SK-N-SH (cell line): ENCODE measurements around the gene TSPAN13.

ENCODE experiments used
- CHD2 ChIP-seq: fragments of 150-350 bp; IDR thresholded peaks from 2 replicates; pipeline ENCODE4 v1.6.1; 2018; ENCODE audit warnings: low read length; ENCODE audit not compliant: partially characterized antibody
- EP300 ChIP-seq, 2 experiments: IDR thresholded peaks; 2 replicates each; pipeline versions ENCODE4 v1.4.0 to v1.6.1; 2012; ENCODE audit warnings: borderline replicate concordance in 1 of 2, low read depth in 1 of 2, low read length in 1 of 2
- EZH2phosphoT487 ChIP-seq: fragments of 200-600 bp; sonication (generic); IDR thresholded peaks from 2 replicates; pipeline ENCODE4 v1.6.1; 2017; ENCODE audit warnings: low read depth, mixed run types, mild to moderate bottlenecking, antibody characterized with exemption, moderate library complexity, borderline replicate concordance
- GABPA ChIP-seq: IDR thresholded peaks from 2 replicates; pipeline ENCODE4 v1.4.0; 2012; ENCODE audit warnings: low read depth, mild to moderate bottlenecking
- MEF2A ChIP-seq: IDR thresholded peaks from 2 replicates; pipeline ENCODE4 v1.4.0; 2012; ENCODE audit warnings: low read depth, borderline replicate concordance
- POLR2AphosphoS5 ChIP-seq: IDR thresholded peaks from 2 replicates; pipeline ENCODE4 v1.6.1; 2012; ENCODE audit warnings: low read depth, low read length
- RCOR1 ChIP-seq: fragments of 150-350 bp; IDR thresholded peaks from 2 replicates; pipeline ENCODE4 v1.6.1; 2017; ENCODE audit warnings: antibody characterized with exemption, low read length
- RFX5 ChIP-seq: IDR thresholded peaks from 2 replicates; pipeline ENCODE4 v1.6.1; 2012; ENCODE audit warnings: mild to moderate bottlenecking, improper control_type of control experiment, low read length
- TAF1 ChIP-seq: IDR thresholded peaks from 2 replicates; pipeline ENCODE4 v1.6.1; 2012; ENCODE audit warnings: low read depth, mild to moderate bottlenecking, low read length, moderate library complexity, borderline replicate concordance
- YY1 ChIP-seq: IDR thresholded peaks from 2 replicates; pipeline ENCODE4 v1.4.0; 2012; ENCODE audit warnings: low read depth, mild to moderate bottlenecking
- TF ChIP-seq, protein P1 (sequence below): fragments of 200-600 bp; sonication (generic); IDR thresholded peaks from 2 replicates; pipeline ENCODE4 v1.6.1; 2017; ENCODE audit warnings: antibody characterized with exemption, mild to moderate bottlenecking, moderate library complexity
- TF ChIP-seq, protein P2 (sequence below): IDR thresholded peaks from 2 replicates; pipeline ENCODE4; 2012
- TF ChIP-seq, protein P3 (sequence below): IDR thresholded peaks from 2 replicates; pipeline ENCODE4 v1.6.1; 2012; ENCODE audit warnings: mild to moderate bottlenecking, low read depth, low read length, moderate library complexity
- TF ChIP-seq, protein P4 (sequence below): IDR thresholded peaks from 2 replicates; pipeline ENCODE4 v1.4.0; 2012; ENCODE audit warnings: low read depth, borderline replicate concordance

GRCh38 chr7:16786257-16786656, 32.7 kb downstream of the TSPAN13 start:
- TF ChIP-seq TAF1: no peak
- TF ChIP-seq RFX5: no peak
- TF ChIP-seq, protein P1, sequence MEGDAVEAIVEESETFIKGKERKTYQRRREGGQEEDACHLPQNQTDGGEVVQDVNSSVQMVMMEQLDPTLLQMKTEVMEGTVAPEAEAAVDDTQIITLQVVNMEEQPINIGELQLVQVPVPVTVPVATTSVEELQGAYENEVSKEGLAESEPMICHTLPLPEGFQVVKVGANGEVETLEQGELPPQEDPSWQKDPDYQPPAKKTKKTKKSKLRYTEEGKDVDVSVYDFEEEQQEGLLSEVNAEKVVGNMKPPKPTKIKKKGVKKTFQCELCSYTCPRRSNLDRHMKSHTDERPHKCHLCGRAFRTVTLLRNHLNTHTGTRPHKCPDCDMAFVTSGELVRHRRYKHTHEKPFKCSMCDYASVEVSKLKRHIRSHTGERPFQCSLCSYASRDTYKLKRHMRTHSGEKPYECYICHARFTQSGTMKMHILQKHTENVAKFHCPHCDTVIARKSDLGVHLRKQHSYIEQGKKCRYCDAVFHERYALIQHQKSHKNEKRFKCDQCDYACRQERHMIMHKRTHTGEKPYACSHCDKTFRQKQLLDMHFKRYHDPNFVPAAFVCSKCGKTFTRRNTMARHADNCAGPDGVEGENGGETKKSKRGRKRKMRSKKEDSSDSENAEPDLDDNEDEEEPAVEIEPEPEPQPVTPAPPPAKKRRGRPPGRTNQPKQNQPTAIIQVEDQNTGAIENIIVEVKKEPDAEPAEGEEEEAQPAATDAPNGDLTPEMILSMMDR: no peak
- TF ChIP-seq, protein P2, sequence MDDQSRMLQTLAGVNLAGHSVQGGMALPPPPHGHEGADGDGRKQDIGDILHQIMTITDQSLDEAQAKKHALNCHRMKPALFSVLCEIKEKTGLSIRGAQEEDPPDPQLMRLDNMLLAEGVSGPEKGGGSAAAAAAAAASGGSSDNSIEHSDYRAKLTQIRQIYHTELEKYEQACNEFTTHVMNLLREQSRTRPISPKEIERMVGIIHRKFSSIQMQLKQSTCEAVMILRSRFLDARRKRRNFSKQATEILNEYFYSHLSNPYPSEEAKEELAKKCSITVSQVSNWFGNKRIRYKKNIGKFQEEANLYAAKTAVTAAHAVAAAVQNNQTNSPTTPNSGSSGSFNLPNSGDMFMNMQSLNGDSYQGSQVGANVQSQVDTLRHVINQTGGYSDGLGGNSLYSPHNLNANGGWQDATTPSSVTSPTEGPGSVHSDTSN: no peak
- no peak for TF ChIP-seq YY1
- TF ChIP-seq, protein P3, sequence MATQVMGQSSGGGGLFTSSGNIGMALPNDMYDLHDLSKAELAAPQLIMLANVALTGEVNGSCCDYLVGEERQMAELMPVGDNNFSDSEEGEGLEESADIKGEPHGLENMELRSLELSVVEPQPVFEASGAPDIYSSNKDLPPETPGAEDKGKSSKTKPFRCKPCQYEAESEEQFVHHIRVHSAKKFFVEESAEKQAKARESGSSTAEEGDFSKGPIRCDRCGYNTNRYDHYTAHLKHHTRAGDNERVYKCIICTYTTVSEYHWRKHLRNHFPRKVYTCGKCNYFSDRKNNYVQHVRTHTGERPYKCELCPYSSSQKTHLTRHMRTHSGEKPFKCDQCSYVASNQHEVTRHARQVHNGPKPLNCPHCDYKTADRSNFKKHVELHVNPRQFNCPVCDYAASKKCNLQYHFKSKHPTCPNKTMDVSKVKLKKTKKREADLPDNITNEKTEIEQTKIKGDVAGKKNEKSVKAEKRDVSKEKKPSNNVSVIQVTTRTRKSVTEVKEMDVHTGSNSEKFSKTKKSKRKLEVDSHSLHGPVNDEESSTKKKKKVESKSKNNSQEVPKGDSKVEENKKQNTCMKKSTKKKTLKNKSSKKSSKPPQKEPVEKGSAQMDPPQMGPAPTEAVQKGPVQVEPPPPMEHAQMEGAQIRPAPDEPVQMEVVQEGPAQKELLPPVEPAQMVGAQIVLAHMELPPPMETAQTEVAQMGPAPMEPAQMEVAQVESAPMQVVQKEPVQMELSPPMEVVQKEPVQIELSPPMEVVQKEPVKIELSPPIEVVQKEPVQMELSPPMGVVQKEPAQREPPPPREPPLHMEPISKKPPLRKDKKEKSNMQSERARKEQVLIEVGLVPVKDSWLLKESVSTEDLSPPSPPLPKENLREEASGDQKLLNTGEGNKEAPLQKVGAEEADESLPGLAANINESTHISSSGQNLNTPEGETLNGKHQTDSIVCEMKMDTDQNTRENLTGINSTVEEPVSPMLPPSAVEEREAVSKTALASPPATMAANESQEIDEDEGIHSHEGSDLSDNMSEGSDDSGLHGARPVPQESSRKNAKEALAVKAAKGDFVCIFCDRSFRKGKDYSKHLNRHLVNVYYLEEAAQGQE: no peak
- no peak for TF ChIP-seq EP300 (IDR thresholded peaks at IDR 0.05; ENCODE audit: borderline replicate concordance in 1 of 2, low read depth in 1 of 2, low read length in 1 of 2)
- no peak for TF ChIP-seq EZH2phosphoT487
- no peak for TF ChIP-seq POLR2AphosphoS5
- TF ChIP-seq RCOR1: no peak
- TF ChIP-seq CHD2: no peak
- TF ChIP-seq, protein P4, sequence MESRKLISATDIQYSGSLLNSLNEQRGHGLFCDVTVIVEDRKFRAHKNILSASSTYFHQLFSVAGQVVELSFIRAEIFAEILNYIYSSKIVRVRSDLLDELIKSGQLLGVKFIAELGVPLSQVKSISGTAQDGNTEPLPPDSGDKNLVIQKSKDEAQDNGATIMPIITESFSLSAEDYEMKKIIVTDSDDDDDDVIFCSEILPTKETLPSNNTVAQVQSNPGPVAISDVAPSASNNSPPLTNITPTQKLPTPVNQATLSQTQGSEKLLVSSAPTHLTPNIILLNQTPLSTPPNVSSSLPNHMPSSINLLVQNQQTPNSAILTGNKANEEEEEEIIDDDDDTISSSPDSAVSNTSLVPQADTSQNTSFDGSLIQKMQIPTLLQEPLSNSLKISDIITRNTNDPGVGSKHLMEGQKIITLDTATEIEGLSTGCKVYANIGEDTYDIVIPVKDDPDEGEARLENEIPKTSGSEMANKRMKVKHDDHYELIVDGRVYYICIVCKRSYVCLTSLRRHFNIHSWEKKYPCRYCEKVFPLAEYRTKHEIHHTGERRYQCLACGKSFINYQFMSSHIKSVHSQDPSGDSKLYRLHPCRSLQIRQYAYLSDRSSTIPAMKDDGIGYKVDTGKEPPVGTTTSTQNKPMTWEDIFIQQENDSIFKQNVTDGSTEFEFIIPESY: no peak
- TF ChIP-seq GABPA: no peak
- TF ChIP-seq MEF2A: no peak
